HepG2 (cell line): Measurements from ENCODE around the gene LCORL. TPM values are rescaled to one million over a fixed set of nuclear protein-coding genes. Genes with fewer than 3 reads are reported as not detected.

ENCODE experiments used
- ARNT2 ChIP-seq: sonication (generic); formaldehyde crosslinking; IDR thresholded peaks from 2 replicates; pipeline ENCODE4 v1.8.0; 2022; ENCODE audit warnings: mild to moderate bottlenecking, low read depth, missing genetic modification reagents, moderate library complexity
- ATF7 ChIP-seq, 2 experiments: fragments of 450-650 bp in 1 of 2; sonication (generic) in 1 of 2; formaldehyde crosslinking in 1 of 2; IDR thresholded peaks; 2 replicates each; pipeline versions ENCODE4 v1.4.0 to v1.6.1; 2016 to 2020; ENCODE audit warnings: antibody characterized with exemption in 1 of 2, mild to moderate bottlenecking in 1 of 2, missing genetic modification reagents in 1 of 2
- FOXK1 ChIP-seq: sonication (generic); formaldehyde crosslinking; IDR thresholded peaks from 2 replicates; pipeline ENCODE4 v1.4.0; 2020; ENCODE audit warnings: low read depth, missing genetic modification reagents, borderline replicate concordance
- IRX3 ChIP-seq: sonication (generic); formaldehyde crosslinking; IDR thresholded peaks from 2 replicates; pipeline ENCODE4 v1.8.1; 2023; ENCODE audit warnings: mild to moderate bottlenecking, low read depth, missing genetic modification reagents, borderline replicate concordance
- KDM5B ChIP-seq: sonication (generic); formaldehyde crosslinking; IDR thresholded peaks from 2 replicates; pipeline ENCODE4 v1.4.0; 2020; ENCODE audit warnings: missing genetic modification reagents, mild to moderate bottlenecking, borderline replicate concordance
- KLF15 ChIP-seq: sonication (generic); formaldehyde crosslinking; IDR thresholded peaks from 2 replicates; pipeline ENCODE4 v1.8.1; 2023; ENCODE audit warnings: borderline replicate concordance, mild to moderate bottlenecking, inconsistent platforms, missing genetic modification reagents, mixed read lengths
- PBX3 ChIP-seq: sonication (generic); formaldehyde crosslinking; IDR thresholded peaks from 2 replicates; pipeline ENCODE4 v1.8.1; 2023; ENCODE audit warnings: missing genetic modification reagents, inconsistent platforms, borderline replicate concordance
- ZNF142 ChIP-seq: sonication (generic); formaldehyde crosslinking; IDR thresholded peaks from 2 replicates; pipeline ENCODE4 v1.4.0; 2020; ENCODE audit warnings: missing genetic modification reagents
- ZNF253 ChIP-seq: sonication (generic); formaldehyde crosslinking; IDR thresholded peaks from 2 replicates; pipeline ENCODE4 v1.8.0; 2022; ENCODE audit warnings: mild to moderate bottlenecking, missing genetic modification reagents, borderline replicate concordance
- ZNF446 ChIP-seq: sonication (generic); formaldehyde crosslinking; IDR thresholded peaks from 2 replicates; pipeline ENCODE4 v1.5.0; 2020; ENCODE audit warnings: mild to moderate bottlenecking, missing genetic modification reagents
- ZNF496 ChIP-seq: sonication (generic); formaldehyde crosslinking; IDR thresholded peaks from 2 replicates; pipeline ENCODE4 v1.8.1; 2023; ENCODE audit warnings: mild to moderate bottlenecking, moderate library complexity, missing genetic modification reagents; ENCODE audit not compliant: insufficient replicate concordance
- polyA plus RNA-seq, 8 experiments: library from polyadenylated mRNA; depleted of rRNA in 3 of 8; stranded (reverse) in 7 of 8; unstranded in 1 of 8; fragments of >200 nt; fragmentation: Illumina TruSeq in 4 of 8; extraction: Trizol in 4 of 8; gene quantifications; 2 replicates each; pipeline versions ENCODE4 v1.2.1 to v1.2.3, GENCODE V29; 2011 to 2016; ENCODE audit warnings: low read depth in 4 of 8, missing spikeins in 1 of 8, mixed read lengths in 1 of 8; ENCODE audit not compliant: insufficient read depth in 1 of 8
- total RNA-seq, 5 experiments: library from RNA; depleted of rRNA; stranded (reverse); fragments of >200 nt; fragmentation: Illumina TruSeq; extraction: Trizol; gene quantifications; 2 replicates each; pipeline ENCODE4 v1.2.3, GENCODE V29; 2016; ENCODE audit warnings: low read depth in 1 of 5
- TF ChIP-seq, protein P1 (sequence below): fragments of 450-650 bp; IDR thresholded peaks from 2 replicates; pipeline ENCODE4 v1.6.1; 2017; ENCODE audit warnings: mild to moderate bottlenecking
- TF ChIP-seq, protein P2 (sequence below): sonication (generic); formaldehyde crosslinking; IDR thresholded peaks from 2 replicates; pipeline ENCODE4 v1.9.0; 2021; ENCODE audit warnings: missing genetic modification reagents, borderline replicate concordance

The LCORL gene
- total and polyA plus RNA-seq, 2 of the 13 experiments (the other 11 are each of a cell fraction or from before 2014, with no cell fraction given): 5.3 to 14.5 TPM

GRCh38 chr4:17810260-17811077 is 211.1 kb downstream of the LCORL start, which contains the start of the genes DCAF16 and NCAPG (continued):
- TF ChIP-seq ZNF142 (CRISPR knock-in tag) (peak; percentile 90), FOXK1 (CRISPR knock-in tag) (0 out of 2 replicates have a peak, but pooled peaks have one; percentile 48), PBX3 (CRISPR knock-in tag) (0 out of 2 replicates have a peak, but pooled peaks have one; percentile 35), ZNF446 (CRISPR knock-in tag) (no peak), ATF7 (IDR thresholded peaks at IDR 0.05) (no peak), ATF7 (CRISPR knock-in tag; IDR thresholded peaks at IDR 0.05) (no peak), IRX3 (CRISPR knock-in tag) (peak; percentile 93), KDM5B (peak; percentile 78; the same call in 1 of the 2 replicates), ARNT2 (CRISPR knock-in tag) (peak; percentile 99), ZNF496 (CRISPR knock-in tag) (no peak), ZNF253 (no peak), KLF15 (CRISPR knock-in tag) (peak; percentile 83; the same call in 1 of the 2 replicates)
- TF ChIP-seq, protein P1, sequence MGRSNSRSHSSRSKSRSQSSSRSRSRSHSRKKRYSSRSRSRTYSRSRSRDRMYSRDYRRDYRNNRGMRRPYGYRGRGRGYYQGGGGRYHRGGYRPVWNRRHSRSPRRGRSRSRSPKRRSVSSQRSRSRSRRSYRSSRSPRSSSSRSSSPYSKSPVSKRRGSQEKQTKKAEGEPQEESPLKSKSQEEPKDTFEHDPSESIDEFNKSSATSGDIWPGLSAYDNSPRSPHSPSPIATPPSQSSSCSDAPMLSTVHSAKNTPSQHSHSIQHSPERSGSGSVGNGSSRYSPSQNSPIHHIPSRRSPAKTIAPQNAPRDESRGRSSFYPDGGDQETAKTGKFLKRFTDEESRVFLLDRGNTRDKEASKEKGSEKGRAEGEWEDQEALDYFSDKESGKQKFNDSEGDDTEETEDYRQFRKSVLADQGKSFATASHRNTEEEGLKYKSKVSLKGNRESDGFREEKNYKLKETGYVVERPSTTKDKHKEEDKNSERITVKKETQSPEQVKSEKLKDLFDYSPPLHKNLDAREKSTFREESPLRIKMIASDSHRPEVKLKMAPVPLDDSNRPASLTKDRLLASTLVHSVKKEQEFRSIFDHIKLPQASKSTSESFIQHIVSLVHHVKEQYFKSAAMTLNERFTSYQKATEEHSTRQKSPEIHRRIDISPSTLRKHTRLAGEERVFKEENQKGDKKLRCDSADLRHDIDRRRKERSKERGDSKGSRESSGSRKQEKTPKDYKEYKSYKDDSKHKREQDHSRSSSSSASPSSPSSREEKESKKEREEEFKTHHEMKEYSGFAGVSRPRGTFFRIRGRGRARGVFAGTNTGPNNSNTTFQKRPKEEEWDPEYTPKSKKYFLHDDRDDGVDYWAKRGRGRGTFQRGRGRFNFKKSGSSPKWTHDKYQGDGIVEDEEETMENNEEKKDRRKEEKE: no peak
- TF ChIP-seq, protein P2, sequence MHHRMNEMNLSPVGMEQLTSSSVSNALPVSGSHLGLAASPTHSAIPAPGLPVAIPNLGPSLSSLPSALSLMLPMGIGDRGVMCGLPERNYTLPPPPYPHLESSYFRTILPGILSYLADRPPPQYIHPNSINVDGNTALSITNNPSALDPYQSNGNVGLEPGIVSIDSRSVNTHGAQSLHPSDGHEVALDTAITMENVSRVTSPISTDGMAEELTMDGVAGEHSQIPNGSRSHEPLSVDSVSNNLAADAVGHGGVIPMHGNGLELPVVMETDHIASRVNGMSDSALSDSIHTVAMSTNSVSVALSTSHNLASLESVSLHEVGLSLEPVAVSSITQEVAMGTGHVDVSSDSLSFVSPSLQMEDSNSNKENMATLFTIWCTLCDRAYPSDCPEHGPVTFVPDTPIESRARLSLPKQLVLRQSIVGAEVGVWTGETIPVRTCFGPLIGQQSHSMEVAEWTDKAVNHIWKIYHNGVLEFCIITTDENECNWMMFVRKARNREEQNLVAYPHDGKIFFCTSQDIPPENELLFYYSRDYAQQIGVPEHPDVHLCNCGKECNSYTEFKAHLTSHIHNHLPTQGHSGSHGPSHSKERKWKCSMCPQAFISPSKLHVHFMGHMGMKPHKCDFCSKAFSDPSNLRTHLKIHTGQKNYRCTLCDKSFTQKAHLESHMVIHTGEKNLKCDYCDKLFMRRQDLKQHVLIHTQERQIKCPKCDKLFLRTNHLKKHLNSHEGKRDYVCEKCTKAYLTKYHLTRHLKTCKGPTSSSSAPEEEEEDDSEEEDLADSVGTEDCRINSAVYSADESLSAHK: no peak
